Gastroesophageal sphincter (tissue), 4 donors: Measurements from ENCODE around the gene COL5A2. TPM values are rescaled to one million over a fixed set of nuclear protein-coding genes. Genes with fewer than 3 reads are reported as not detected.

Experiments
- ATAC-seq: fragments of 150-250 bp; one replicate; pipeline ENCODE4 v1.9.1; 2016; ENCODE audit warnings: mild to moderate bottlenecking, moderate library complexity
- H3K27ac ChIP-seq, 4 donors: fragments of 200-600 bp; sonication (generic) in 3 of 4; 1 replicate in 3 of 4; 2 replicates in 1 of 4; pipeline ENCODE4 v1.5.1; 2016 to 2019
- H3K27me3 ChIP-seq: fragments of 200-600 bp; sonication (generic); one replicate; pipeline ENCODE4 v1.5.1; 2019
- H3K36me3 ChIP-seq, 2 donors: fragments of 200-600 bp; sonication (generic); one replicate each; pipeline ENCODE4 v1.5.1; 2019; ENCODE audit warnings: control low read depth in 1 of 2
- H3K4me1 ChIP-seq, 3 donors: fragments of 200-600 bp; sonication (generic); 1 replicate in 2 of 3; 2 replicates in 1 of 3; pipeline ENCODE4 v1.5.1; 2016 to 2019; ENCODE audit warnings: control low read depth in 2 of 3
- H3K4me3 ChIP-seq, 2 donors: fragments of 200-600 bp; sonication (generic); one replicate each; pipeline ENCODE4 v1.5.1; 2019; ENCODE audit warnings: mild to moderate bottlenecking in 1 of 2, moderate library complexity in 1 of 2
- H3K9me3 ChIP-seq, 3 donors: fragments of 200-600 bp; sonication (generic); one replicate each; pipeline ENCODE4 v1.5.1; 2017 to 2019; ENCODE audit warnings: control low read depth in 2 of 3
- EP300 ChIP-seq: sonication (generic); formaldehyde crosslinking; IDR thresholded peaks from one replicate; pipeline ENCODE4 v1.6.1; 2017; ENCODE audit warnings: antibody characterized with exemption, mild to moderate bottlenecking
- POLR2A ChIP-seq, 2 donors: fragments of 450-650 bp; IDR thresholded peaks; one replicate each; pipeline ENCODE4 v1.6.1; 2017; ENCODE audit warnings: antibody characterized with exemption in 2 of 2, mild to moderate bottlenecking in 2 of 2, moderate library complexity in 1 of 2
- POLR2AphosphoS5 ChIP-seq: sonication (generic); formaldehyde crosslinking; IDR thresholded peaks from one replicate; pipeline ENCODE4 v1.6.1; 2017; ENCODE audit warnings: antibody characterized with exemption
- WGBS, 2 donors: methylation state at CpG; one replicate each; pipeline ENCODE4 v1.1.5; 2018; ENCODE audit warnings: low coverage in 1 of 2; 5-methylcytosine and 5-hydroxymethylcytosine counted together
- total RNA-seq, 4 donors: library from RNA; depleted of rRNA; stranded (reverse); fragments of >200 nt; gene quantifications; one replicate each; pipeline ENCODE4 v1.1.0, GENCODE V29; 2016
- TF ChIP-seq, protein P1 (sequence below), 4 experiments: fragments of 200-600 bp in 2 of 4; fragments of 450-650 bp in 2 of 4; sonication (generic) in 1 of 4; IDR thresholded peaks; one replicate each; pipeline ENCODE4 v1.5.1; 2017 to 2019; ENCODE audit warnings: antibody characterized with exemption in 4 of 4, mild to moderate bottlenecking in 2 of 4, moderate library complexity in 2 of 4

The COL5A2 gene
- total RNA-seq, 4 donors from 2014 or later = 57.3 to 104 (median 80.9) TPM

GRCh38 chr2:189008555-189009262 lies 170.9 kb downstream of the COL5A2 start:
- H3K4me1 ChIP-seq = peaks cover 0 to 26% (median 0%) of the 10 kb centered on the region in 3 donors
- H3K27me3 ChIP-seq = no peaks in the 10 kb centered on the region
- H3K36me3 ChIP-seq = peaks cover 18 to 88% of the 10 kb centered on the region in 2 donors
- H3K9me3 ChIP-seq = no peaks in the 10 kb centered on the region
- WGBS, 2 donors = 76 to 89% methylated on average over 5 to 8 of the region's 9 CpGs
- peak overlapping the region in 1 of 4 donors; percentile 15 for H3K27ac ChIP-seq
- ATAC-seq = no peak
- TF ChIP-seq, protein P1, sequence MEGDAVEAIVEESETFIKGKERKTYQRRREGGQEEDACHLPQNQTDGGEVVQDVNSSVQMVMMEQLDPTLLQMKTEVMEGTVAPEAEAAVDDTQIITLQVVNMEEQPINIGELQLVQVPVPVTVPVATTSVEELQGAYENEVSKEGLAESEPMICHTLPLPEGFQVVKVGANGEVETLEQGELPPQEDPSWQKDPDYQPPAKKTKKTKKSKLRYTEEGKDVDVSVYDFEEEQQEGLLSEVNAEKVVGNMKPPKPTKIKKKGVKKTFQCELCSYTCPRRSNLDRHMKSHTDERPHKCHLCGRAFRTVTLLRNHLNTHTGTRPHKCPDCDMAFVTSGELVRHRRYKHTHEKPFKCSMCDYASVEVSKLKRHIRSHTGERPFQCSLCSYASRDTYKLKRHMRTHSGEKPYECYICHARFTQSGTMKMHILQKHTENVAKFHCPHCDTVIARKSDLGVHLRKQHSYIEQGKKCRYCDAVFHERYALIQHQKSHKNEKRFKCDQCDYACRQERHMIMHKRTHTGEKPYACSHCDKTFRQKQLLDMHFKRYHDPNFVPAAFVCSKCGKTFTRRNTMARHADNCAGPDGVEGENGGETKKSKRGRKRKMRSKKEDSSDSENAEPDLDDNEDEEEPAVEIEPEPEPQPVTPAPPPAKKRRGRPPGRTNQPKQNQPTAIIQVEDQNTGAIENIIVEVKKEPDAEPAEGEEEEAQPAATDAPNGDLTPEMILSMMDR (IDR thresholded peaks at IDR 0.05) = no peak
- TF ChIP-seq EP300 (no peak), POLR2A (IDR thresholded peaks at IDR 0.05) (no peak), POLR2AphosphoS5 (peak; percentile 2)
- no peak overlapping the region for H3K4me3 ChIP-seq

GRCh38 chr2:189002079-189002478 lies 177.5 kb downstream of the COL5A2 start:
- Histone ChIP-seq H3K27ac (peak overlapping the region in 2 of 4 donors; percentile 14 to 18), H3K4me1 (no peaks in the 10 kb centered on the region), H3K36me3 (peaks cover 23 to 100% of the 10 kb centered on the region in 2 donors), H3K4me3 (no peak overlapping the region), H3K27me3 (no peaks in the 10 kb centered on the region), H3K9me3 (no peaks in the 10 kb centered on the region)
- ATAC-seq = no peak
- TF ChIP-seq POLR2AphosphoS5 (no peak), POLR2A (IDR thresholded peaks at IDR 0.05) (no peak), EP300 (no peak)
- TF ChIP-seq, protein P1 (IDR thresholded peaks at IDR 0.05) = no peak
- WGBS, 2 donors = 15 to 27% methylated on average over 1 of the region's 1 CpG

DNA sequence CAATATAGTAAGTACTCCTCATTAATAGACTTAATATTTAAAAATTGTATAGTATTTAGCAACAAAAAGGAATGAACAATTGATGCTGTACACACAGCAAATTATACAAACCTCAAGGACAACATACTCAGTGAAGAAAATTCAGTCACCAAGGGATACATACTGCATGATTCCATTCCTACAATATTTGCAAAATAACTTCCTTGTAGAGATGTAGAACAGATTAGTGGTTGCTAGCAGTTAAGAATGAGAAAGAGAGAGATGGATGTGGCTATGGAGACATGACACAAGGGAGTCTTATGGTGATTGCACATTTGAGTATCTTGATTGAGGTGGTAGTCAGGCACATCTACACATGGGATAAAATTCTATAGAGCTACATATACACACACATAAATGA lies 179.3 kb downstream of the COL5A2 start:
- Histone ChIP-seq H3K4me1 (no peaks in the 10 kb centered on the region), H3K27me3 (no peaks in the 10 kb centered on the region), H3K9me3 (no peaks in the 10 kb centered on the region), H3K27ac (no peak overlapping the region), H3K4me3 (no peak overlapping the region), H3K36me3 (peaks cover 22 to 100% of the 10 kb centered on the region in 2 donors)
- ATAC-seq = no peak
- TF ChIP-seq EP300 (no peak), POLR2A (IDR thresholded peaks at IDR 0.05) (no peak), POLR2AphosphoS5 (no peak)
- TF ChIP-seq, protein P1 (IDR thresholded peaks at IDR 0.05) = no peak

- Histone ChIP-seq H3K36me3 (peaks cover 31 to 100% of the 10 kb centered on the region in 2 donors), H3K27me3 (no peaks in the 10 kb centered on the region), H3K9me3 (no peaks in the 10 kb centered on the region), H3K27ac (peak overlapping the region in 2 of 4 donors; percentile 29 to 52), H3K4me1 (no peaks in the 10 kb centered on the region), H3K4me3 (no peak overlapping the region)
- no peak for TF ChIP-seq POLR2A (IDR thresholded peaks at IDR 0.05)
- no peak for TF ChIP-seq EP300
- TF ChIP-seq POLR2AphosphoS5 = peak; percentile 38
- TF ChIP-seq, protein P1 (IDR thresholded peaks at IDR 0.05) = no peak
- ATAC-seq = peak; percentile 85
These were observed 182.3 kb downstream of the COL5A2 start for GRCh38 chr2:188997263-188997662.

DNA sequence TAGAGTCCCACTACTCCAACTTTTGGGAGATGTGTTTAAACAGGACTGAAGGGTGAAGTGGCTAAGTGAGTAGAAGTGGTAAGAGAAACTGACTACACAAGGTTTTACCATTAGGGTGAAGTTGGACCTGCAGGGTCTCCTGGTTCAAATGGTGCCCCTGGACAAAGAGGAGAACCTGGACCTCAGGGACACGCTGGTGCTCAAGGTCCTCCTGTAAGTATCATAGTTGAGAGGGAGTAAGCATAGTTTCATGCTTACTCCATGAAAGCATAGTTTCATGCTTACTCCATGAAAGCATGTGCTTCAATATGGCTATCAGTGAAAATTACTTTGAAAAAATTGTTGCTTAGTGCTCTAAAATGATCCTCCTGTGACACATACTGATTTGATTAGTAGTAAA lies 186.3 kb downstream of the COL5A2 start:
- Histone ChIP-seq H3K4me1 (no peaks in the 10 kb centered on the region), H3K36me3 (peaks cover 20 to 100% of the 10 kb centered on the region in 2 donors), H3K27ac (peak overlapping the region in 1 of 4 donors; percentile 12), H3K4me3 (no peak overlapping the region), H3K27me3 (no peaks in the 10 kb centered on the region), H3K9me3 (no peaks in the 10 kb centered on the region)
- TF ChIP-seq, protein P1 (IDR thresholded peaks at IDR 0.05) = no peak
- TF ChIP-seq POLR2A (IDR thresholded peaks at IDR 0.05) (no peak), POLR2AphosphoS5 (no peak), EP300 (no peak)
- WGBS, 2 donors = 100% methylated on average over 1 of the region's 1 CpG; no CpG with 5 or more reads in 1 of the 2 donors
- no peak for ATAC-seq
